ENCODE measurements around the gene VPS37C. TPM values are rescaled to one million over a fixed set of nuclear protein-coding genes. Genes with fewer than 3 reads are reported as not detected.

Gene VPS37C
- total and polyA plus RNA-seq, 9 of the 15 experiments (the other 6 are each of a cell fraction or from before 2014, with no cell fraction given), result 0.62 to 29.8 (median 11.5) TPM

DNA sequence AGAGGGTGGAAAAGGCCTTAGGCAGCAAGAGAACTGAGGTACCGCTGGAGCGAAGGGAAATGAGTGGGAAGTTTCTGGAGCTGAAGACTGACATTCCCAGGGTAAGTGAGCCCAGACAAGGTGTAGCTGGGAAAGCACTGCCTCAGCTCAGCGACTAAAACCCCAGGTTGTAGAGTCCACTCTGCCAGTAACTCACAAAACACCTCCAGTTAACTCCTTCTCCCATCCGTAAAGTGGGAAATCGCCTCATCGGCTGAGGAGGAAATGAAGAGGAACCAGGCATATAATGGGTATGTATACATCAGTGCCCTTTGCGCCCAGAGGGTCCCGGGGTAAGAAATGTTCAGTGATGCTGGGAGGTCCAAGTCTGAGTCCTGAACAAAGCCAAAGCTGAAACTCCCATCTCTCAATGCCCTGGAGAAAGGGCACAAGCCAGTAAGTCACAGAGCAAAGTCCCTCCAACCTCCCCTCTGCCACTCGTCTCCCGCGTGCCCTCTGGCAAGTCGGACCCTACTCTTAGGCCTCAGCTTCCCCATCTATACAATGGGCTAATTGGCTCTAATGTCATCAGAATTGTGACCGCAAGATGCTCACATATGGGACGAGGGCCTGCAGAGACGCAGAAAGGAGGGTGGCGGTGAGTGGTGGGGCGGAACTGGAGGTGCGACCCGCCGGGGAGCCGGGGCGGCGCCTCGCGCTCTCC is 588 bp downstream of the VPS37C start (continued):
- no peak for TF ChIP-seq NBN (IDR thresholded peaks at IDR 0.05; ENCODE audit: low read depth)
- TF ChIP-seq MEF2D (tag; conservative IDR thresholded peaks at IDR 0.05; ENCODE audit: low read depth), result no peak
- no peak for TF ChIP-seq CCNT2 (IDR thresholded peaks at IDR 0.05; ENCODE audit: borderline replicate concordance, extremely low read depth, insufficient read length, low read depth, low read length)
- TF ChIP-seq CHD4 (IDR thresholded peaks at IDR 0.05; ENCODE audit: insufficient read depth, insufficient replicate concordance, low read depth, low read length, poor library complexity, severe bottlenecking), result peak; percentile 98
- TF ChIP-seq, protein P1, sequence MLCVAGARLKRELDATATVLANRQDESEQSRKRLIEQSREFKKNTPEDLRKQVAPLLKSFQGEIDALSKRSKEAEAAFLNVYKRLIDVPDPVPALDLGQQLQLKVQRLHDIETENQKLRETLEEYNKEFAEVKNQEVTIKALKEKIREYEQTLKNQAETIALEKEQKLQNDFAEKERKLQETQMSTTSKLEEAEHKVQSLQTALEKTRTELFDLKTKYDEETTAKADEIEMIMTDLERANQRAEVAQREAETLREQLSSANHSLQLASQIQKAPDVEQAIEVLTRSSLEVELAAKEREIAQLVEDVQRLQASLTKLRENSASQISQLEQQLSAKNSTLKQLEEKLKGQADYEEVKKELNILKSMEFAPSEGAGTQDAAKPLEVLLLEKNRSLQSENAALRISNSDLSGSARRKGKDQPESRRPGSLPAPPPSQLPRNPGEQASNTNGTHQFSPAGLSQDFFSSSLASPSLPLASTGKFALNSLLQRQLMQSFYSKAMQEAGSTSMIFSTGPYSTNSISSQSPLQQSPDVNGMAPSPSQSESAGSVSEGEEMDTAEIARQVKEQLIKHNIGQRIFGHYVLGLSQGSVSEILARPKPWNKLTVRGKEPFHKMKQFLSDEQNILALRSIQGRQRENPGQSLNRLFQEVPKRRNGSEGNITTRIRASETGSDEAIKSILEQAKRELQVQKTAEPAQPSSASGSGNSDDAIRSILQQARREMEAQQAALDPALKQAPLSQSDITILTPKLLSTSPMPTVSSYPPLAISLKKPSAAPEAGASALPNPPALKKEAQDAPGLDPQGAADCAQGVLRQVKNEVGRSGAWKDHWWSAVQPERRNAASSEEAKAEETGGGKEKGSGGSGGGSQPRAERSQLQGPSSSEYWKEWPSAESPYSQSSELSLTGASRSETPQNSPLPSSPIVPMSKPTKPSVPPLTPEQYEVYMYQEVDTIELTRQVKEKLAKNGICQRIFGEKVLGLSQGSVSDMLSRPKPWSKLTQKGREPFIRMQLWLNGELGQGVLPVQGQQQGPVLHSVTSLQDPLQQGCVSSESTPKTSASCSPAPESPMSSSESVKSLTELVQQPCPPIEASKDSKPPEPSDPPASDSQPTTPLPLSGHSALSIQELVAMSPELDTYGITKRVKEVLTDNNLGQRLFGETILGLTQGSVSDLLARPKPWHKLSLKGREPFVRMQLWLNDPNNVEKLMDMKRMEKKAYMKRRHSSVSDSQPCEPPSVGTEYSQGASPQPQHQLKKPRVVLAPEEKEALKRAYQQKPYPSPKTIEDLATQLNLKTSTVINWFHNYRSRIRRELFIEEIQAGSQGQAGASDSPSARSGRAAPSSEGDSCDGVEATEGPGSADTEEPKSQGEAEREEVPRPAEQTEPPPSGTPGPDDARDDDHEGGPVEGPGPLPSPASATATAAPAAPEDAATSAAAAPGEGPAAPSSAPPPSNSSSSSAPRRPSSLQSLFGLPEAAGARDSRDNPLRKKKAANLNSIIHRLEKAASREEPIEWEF (CRISPR knock-in tag; IDR thresholded peaks at IDR 0.05), result no peak
- TF ChIP-seq ARID1B (IDR thresholded peaks at IDR 0.05), result 0 out of 2 replicates have a peak, but pooled peaks have one; percentile 8
- no peak for TF ChIP-seq E2F3 (CRISPR knock-in tag; IDR thresholded peaks at IDR 0.05)
- TF ChIP-seq SPI1 (IDR thresholded peaks at IDR 0.05; ENCODE audit: borderline replicate concordance, low read depth, low read length), result peak; percentile 41; the same call in 1 of the 2 replicates
